T-helper 2 cell treated with Interferon-gamma antibody and Interleukin-4, amounts not matched to agents 100 ng/mL and 5 ng/mL, for 36 hours (primary cell): ENCODE results near the gene KANSL2. TPM values are rescaled to one million over a fixed set of nuclear protein-coding genes. Genes with fewer than 3 reads are reported as not detected.
"Not testable (repeated sequence)": the region's sequence is repeated elsewhere in the genome, so short reads cannot be mapped to it uniquely, and the experiment has no call there.

Experiments
- intact Hi-C: fragments of 100-400 bp; cut with micrococcal nuclease; formaldehyde crosslinking; loops from one replicate; pipeline ENCODE4 v1.15.1; 2023
- total RNA-seq: library from RNA; stranded (reverse); gene quantifications from 2 replicates; pipeline ENCODE4 v1.2.3, GENCODE V29; 2022

The KANSL2 gene
- total RNA-seq: 42.0 and 47.4 TPM in 2 replicates

GRCh38 chr12:48681710-48682532 lies at the start of gene KANSL2:
Gene KANSL2, minus strand, starts transcription at chr12:48682238. Its CDS starts 606 bp downstream, at chr12:48681632.
- intact Hi-C loops: loop anchor here (1.0 to 10.0 kb wide), 5 partner anchors 34 to 485 kb away; partner anchors contain the start of genes CCNT1, DDX23 and ZNF641

DNA sequence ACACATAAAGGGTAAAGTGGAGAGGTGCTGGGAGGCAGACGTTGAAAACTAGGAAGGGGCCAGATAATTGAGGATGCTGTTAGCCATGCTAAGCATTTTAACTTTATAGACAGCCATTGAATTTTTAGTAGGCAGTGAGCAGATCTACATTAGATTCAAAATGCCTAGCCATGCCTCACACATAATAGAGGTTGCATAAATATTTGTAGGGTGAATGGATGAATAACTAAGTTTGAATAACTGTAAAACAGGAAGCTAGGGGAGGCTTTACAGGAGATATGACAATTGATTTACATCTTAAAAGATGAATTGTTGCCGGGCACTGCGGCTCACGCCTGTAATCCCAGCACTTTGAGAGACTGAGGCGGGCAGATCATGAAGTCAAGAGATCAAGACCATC lies 46.8 kb upstream of the KANSL2 start:
- intact Hi-C loops: no loop called here

DNA sequence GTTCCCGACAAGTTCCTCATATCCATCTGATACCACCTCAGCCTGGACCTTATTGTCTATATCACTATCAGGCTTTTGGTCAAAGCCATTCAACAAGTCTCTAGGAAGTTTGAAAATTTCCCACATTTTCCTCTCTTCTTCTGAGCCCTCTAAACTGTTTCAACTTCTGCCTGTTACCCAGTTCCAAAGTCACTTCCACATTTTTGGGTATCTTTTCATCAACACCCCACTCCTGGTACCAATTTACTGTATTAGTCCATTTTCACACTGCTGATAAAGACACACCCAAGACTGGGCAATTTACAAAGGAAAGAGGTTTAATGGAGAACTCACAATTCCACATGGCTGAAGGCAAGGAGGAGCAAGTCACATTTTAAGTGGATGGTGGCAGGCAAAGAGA lies 38.7 kb upstream of the KANSL2 start:
- intact Hi-C loops: not testable (repeated sequence)

GRCh38 chr12:48720171-48720570 lies 38.1 kb upstream of the KANSL2 start:
- intact Hi-C loops: not testable (repeated sequence)

- intact Hi-C loops: not testable (repeated sequence)
Measured at GRCh38 chr12:48719002-48719401, 37.0 kb upstream of the KANSL2 start.

GRCh38 chr12:48717252-48717695 lies 35.2 kb upstream of the KANSL2 start:
- intact Hi-C loops: no loop called here

DNA sequence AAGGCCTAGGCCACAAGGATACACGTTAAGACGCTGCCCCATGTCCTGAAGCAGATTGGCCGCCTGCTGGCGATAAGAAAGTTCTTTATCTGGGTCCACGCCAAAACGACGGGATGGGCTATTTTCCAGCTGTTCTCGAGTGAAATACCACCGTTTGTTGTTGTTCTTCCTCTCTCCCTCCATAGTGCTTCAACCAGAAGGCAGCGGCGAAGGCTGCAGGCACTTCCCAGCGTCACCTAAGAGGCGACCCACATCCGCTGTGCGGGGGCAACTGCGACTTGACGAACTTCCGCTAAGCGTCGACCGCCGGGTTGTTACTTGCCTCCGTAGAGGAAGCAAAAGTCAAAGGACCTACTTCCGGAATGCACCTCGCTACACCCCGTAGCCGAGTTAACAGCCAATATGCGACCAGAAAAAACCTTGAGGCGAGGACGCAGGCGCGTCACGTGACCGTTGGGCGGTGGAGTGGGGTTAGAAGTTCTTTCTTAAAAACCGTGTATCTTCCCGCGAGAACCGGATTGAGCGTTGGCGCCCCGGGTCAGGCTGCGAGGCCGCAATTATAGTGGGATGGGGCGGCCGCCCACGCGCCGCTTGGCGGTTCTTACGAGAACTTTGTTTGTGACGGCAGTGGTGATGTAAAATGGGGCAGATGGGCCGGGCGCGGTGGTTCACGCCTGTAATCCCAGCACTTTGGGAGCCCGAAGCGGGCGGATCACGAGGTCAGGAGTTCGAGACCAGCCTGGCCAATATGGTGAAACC lies 34.6 kb upstream of the KANSL2 start, which contains the start of gene CCNT1:
CCNT1 (minus strand) TSS at position 215 of the 759 bp plus-strand sequence; CDS start at position 183, 32 bp downstream.
- intact Hi-C loops: loop anchor here (1.0 kb wide), 5 partner anchors 34 to 611 kb away; partner anchors contain the start of genes ASB8, DDX23 and KANSL2

DNA sequence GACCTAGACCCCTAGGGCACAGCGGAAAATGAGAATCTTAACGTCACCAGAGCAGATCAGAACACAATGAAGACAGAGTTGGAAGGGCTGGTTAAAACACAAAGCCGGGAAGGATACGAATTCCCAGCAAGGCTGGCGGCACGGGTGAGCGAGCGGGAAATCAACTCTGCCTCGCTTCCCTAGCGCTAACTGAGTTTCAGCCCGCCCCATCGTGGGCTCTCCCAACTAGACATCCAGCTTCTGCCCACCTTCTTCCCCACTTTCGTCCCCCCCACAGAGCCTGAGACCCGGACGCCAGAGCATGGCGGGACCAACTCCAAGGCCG lies 34.1 kb upstream of the KANSL2 start:
- intact Hi-C loops: loop anchor here (1.0 kb wide), 5 partner anchors 34 to 611 kb away; partner anchors contain the start of genes ASB8, DDX23 and KANSL2

DNA sequence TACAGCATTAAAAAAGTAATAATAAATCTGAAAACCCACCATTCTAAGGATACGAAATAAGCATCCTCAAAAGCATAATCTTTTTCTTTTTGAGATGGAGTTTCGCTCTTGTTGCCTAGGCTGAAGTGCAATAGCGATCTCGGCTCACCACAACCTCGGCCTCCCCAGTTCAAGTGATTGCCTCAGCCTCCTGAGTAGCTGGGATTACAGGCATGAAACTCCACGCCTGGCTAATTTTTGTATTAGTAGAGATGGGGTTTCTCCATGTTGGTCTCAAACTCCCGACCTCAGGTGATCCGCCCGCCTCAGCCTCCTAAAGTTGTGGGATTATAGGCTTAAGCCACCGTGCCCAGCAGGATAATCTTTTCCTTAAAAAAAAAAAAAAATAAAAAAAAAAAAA lies 30.2 kb upstream of the KANSL2 start:
- intact Hi-C loops: no loop called here

- intact Hi-C loops: not testable (repeated sequence)
Measured at GRCh38 chr12:48698822-48699221, 16.8 kb upstream of the KANSL2 start.

- intact Hi-C loops: no loop called here
Measured at GRCh38 chr12:48696626-48697025, 14.6 kb upstream of the KANSL2 start.

DNA sequence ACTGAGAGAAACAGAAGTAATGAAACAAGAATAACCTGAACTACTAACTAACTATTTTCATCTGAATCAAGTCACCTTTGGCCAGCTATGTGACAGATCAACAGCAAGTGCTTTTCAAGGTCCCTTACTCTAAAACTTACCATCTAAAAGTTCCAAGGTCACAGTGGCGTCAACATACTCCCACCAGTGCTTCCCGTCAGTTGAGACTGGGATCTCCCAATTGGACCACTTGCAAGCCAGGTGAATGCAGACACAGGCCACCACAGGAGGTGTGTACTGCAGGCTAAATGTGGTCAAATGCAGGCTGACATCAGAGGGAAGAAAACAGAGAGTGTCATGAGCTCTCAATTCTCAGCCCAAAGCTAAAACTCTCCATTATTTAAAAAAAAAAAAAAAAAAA lies 13.8 kb upstream of the KANSL2 start:
- intact Hi-C loops: no loop called here

GRCh38 chr12:48694038-48694437 lies 12.0 kb upstream of the KANSL2 start:
- intact Hi-C loops: no loop called here

GRCh38 chr12:48693572-48693971 lies 11.5 kb upstream of the KANSL2 start:
- intact Hi-C loops: no loop called here

- intact Hi-C loops: no loop called here
Measured at GRCh38 chr12:48691826-48692487, 9.9 kb upstream of the KANSL2 start.

DNA sequence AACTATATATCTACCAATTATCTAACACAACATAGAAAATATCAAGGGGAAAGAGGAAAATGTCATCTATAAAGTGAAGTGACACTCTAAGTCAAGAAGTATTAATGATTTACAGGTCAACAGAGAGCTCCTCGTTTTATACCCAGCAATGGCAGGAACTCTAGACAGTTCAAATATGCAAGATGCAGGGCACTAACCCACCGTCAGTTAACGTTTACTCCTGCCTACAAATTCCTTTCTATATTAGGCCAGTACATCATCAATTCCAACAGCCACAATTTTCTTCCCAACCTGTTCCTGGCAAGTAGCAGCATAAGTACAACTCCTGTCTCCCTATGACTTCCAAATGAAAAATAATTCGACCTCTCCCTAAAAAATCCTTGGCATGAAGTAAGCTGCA lies 9.0 kb upstream of the KANSL2 start:
- intact Hi-C loops: no loop called here

GRCh38 chr12:48690436-48690835 lies 8.4 kb upstream of the KANSL2 start:
- intact Hi-C loops: no loop called here

GRCh38 chr12:48688836-48689235 lies 6.8 kb upstream of the KANSL2 start:
- intact Hi-C loops: loop anchor here (10.0 kb wide), 1 partner anchor 334 kb away; the partner anchor contains the start of gene ZNF641

DNA sequence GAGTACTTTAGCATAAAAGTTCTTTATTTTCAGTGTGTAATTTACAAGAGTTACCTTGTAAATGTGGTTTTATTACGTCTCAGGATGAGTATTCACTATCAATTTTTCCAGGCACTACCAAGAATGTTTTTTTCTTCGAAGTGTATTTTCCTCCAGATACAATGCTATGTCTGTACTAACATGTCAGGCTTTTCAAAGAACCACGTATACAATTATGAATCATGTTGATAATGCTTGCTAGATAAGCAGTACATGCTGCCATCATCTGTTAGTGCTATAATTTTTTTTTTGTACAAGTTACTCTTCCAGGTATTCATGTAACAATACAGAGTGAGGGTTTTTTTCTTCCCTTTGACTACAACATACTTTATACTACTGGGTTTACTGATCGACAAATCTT lies 5.6 kb upstream of the KANSL2 start:
- intact Hi-C loops: loop anchor here (10.0 kb wide), 1 partner anchor 333 kb away; the partner anchor contains the start of gene ZNF641

DNA sequence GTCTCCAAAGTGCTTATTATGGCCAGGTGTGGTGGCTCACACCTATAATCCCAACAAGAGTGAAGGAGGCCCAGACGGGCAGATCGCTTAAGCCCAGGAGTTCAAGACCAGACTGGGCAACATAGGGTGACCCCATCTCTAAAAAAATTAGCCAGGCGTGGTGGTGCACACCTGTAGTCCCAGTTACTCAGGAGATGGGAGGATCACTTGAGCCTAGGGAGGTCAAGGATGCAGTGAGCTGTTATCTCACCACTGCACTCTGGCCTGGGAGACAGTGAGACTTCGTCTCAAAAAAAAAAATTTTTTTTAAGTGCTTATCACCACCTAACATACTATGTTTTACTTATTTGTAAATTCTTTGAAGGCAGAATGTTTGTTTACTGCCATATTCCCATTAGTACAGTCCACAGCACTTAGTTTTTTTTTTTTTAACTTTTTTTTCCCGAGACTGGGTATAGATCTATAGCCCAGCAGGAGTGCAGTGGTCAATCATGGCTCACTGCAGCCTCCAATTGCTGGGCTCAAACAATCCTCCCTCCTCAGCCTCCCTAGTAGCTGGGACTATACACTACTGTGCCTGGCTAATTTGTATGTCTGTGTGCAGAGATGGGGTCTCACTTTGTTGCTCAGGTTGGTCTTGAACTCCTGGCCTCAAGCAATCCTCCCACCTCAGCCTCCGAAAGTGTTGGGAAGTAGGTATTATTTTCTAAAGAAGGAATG lies 4.7 kb upstream of the KANSL2 start:
- intact Hi-C loops: loop anchor here (10.0 kb wide), 1 partner anchor 332 kb away; the partner anchor contains the start of gene ZNF641
